Trophoblast cell (in vitro differentiated cells and primary cell): ENCODE results near the gene RYR1.

Experiments
- DNase-seq, 2 donors: peaks; one replicate each; pipeline ENCODE4 v3.0.0-alpha.2; 2016
- H2AFZ ChIP-seq: 2 replicates; pipeline ENCODE4 v1.6.1; 2013; ENCODE audit warnings: low read length, moderate library complexity, mild to moderate bottlenecking; ENCODE audit not compliant: insufficient read depth, poor library complexity
- H2AK5ac ChIP-seq: 2 replicates; pipeline ENCODE4 v1.6.1; 2013; ENCODE audit warnings: mild to moderate bottlenecking, low read length
- H2BK120ac ChIP-seq: 2 replicates; pipeline ENCODE4 v1.6.1; 2013; ENCODE audit warnings: low read length, mild to moderate bottlenecking, moderate library complexity; ENCODE audit not compliant: insufficient read depth, poor library complexity
- H2BK12ac ChIP-seq: 2 replicates; pipeline ENCODE4 v1.6.1; 2013; ENCODE audit warnings: mild to moderate bottlenecking, low read length, moderate library complexity
- H2BK5ac ChIP-seq: 2 replicates; pipeline ENCODE4 v1.6.1; 2013; ENCODE audit warnings: low read length, low read depth, moderate library complexity, mild to moderate bottlenecking; ENCODE audit not compliant: poor library complexity
- H3K14ac ChIP-seq: 2 replicates; pipeline ENCODE4 v1.6.1; 2013; ENCODE audit warnings: mild to moderate bottlenecking, low read length
- H3K18ac ChIP-seq: 2 replicates; pipeline ENCODE4 v1.6.1; 2013; ENCODE audit warnings: mild to moderate bottlenecking, low read length
- H3K23ac ChIP-seq: 2 replicates; pipeline ENCODE4 v1.6.1; 2013; ENCODE audit warnings: low read length
- H3K27ac ChIP-seq: 2 replicates; pipeline ENCODE4 v1.5.1; 2013; ENCODE audit warnings: low read depth, mild to moderate bottlenecking, inconsistent platforms, low read length, moderate library complexity
- H3K27me3 ChIP-seq: 2 replicates; pipeline ENCODE4 v1.6.1; 2013; ENCODE audit warnings: inconsistent platforms, mild to moderate bottlenecking, low read length, moderate library complexity; ENCODE audit not compliant: insufficient read depth
- H3K36me3 ChIP-seq, 2 experiments: 1 replicate in 1 of 2; 2 replicates in 1 of 2; pipeline ENCODE4 v1.6.1; 2013; ENCODE audit warnings: low read length in 2 of 2, mild to moderate bottlenecking in 2 of 2, moderate library complexity in 1 of 2; ENCODE audit not compliant: insufficient read depth in 2 of 2, control insufficient read depth in 1 of 2
- H3K4ac ChIP-seq: 2 replicates; pipeline ENCODE4 v1.6.1; 2013; ENCODE audit warnings: low read depth, mild to moderate bottlenecking, low read length, moderate library complexity
- H3K4me1 ChIP-seq, 2 experiments: 1 replicate in 1 of 2; 2 replicates in 1 of 2; pipeline ENCODE4 v1.6.1; 2013; ENCODE audit warnings: low read length in 2 of 2, mild to moderate bottlenecking in 2 of 2, moderate library complexity in 1 of 2; ENCODE audit not compliant: insufficient read depth in 2 of 2, control insufficient read depth in 1 of 2
- H3K4me2 ChIP-seq: 2 replicates; pipeline ENCODE4 v1.6.1; 2013; ENCODE audit warnings: inconsistent platforms, mild to moderate bottlenecking, low read length, moderate library complexity
- H3K4me3 ChIP-seq: 2 replicates; pipeline ENCODE4 v1.5.1; 2013; ENCODE audit warnings: mild to moderate bottlenecking, low read depth, low read length, inconsistent platforms
- H3K79me1 ChIP-seq: one replicate; pipeline ENCODE4 v1.6.1; 2013; ENCODE audit warnings: low read length
- H3K79me2 ChIP-seq: 2 replicates; pipeline ENCODE4 v1.6.1; 2013; ENCODE audit warnings: low read length, mild to moderate bottlenecking; ENCODE audit not compliant: control insufficient read depth, insufficient read depth, poor library complexity
- H3K9ac ChIP-seq: 2 replicates; pipeline ENCODE4 v1.6.1; 2013; ENCODE audit warnings: mild to moderate bottlenecking, low read length
- H3K9me3 ChIP-seq: 2 replicates; pipeline ENCODE4 v1.6.1; 2013; ENCODE audit warnings: low read depth, mild to moderate bottlenecking, control low read depth, inconsistent platforms, low read length; ENCODE audit not compliant: insufficient read depth
- H4K12ac ChIP-seq: 2 replicates; pipeline ENCODE4 v1.6.1; 2013; ENCODE audit warnings: low read depth, mild to moderate bottlenecking, low read length, moderate library complexity
- H4K8ac ChIP-seq: 2 replicates; pipeline ENCODE4 v1.6.1; 2013; ENCODE audit warnings: low read depth, mild to moderate bottlenecking, low read length, moderate library complexity
- H4K91ac ChIP-seq: one replicate; pipeline ENCODE4 v1.6.1; 2013; ENCODE audit warnings: low read depth, mild to moderate bottlenecking, low read length, moderate library complexity
- WGBS: extraction: QIAGEN DNeasy Blood & Tissue Kit; methylation state at CpG from one replicate; pipeline ENCODE4 v1.1.7; 2013; ENCODE audit warnings: missing lambda C conversion rate; ENCODE audit not compliant: insufficient read length, insufficient coverage; ENCODE audit errors: extremely low coverage; 5-methylcytosine and 5-hydroxymethylcytosine counted together

RYR1 gene

DNA sequence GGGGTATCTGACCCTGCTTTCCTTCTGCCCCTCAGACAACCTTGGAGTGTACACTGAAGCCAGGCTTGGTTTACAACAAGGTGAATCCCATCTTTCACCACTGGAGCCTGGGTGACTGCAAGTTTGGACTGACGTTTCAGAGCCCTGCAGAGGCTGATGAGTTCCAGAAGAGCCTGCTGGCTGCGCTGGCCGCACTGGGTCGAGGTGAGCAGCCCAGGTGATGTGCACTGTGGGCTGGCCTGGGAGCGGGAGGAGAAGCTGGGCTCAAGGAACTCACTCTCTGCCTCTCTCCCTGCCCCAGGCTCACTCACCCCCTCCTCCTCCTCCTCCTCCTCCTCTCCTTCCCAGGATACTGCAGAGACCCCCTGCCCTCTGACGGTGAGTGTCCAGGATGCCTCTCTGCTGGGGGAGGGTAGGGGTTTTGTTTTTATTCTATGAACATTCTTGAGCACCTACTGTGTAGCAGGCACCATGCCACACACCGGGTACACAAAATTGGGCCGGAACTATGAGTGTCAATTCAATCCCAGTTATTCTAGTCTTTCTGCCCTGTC, 41.5 kb upstream of the RYR1 start:
- Histone ChIP-seq H3K4me3 (no peak overlapping the region), H4K8ac (no peak overlapping the region), H2BK120ac (no peak overlapping the region), H2BK5ac (no peak overlapping the region), H3K27me3 (no peaks in the 10 kb centered on the region), H3K18ac (no peak overlapping the region), H4K12ac (no peak overlapping the region), H2BK12ac (no peak overlapping the region), H4K91ac (no peak overlapping the region), H2AFZ (no peak overlapping the region), H3K9ac (no peak overlapping the region), H3K79me1 (peaks cover 8% of the 10 kb centered on the region), H3K9me3 (peaks cover 4% of the 10 kb centered on the region), H3K27ac (no peak overlapping the region), H3K4me2 (no peak overlapping the region), H3K4me1 (peaks cover 19 to 21% of the 10 kb centered on the region in 2 experiments), H3K79me2 (no peaks in the 10 kb centered on the region), H3K14ac (no peak overlapping the region), H2AK5ac (no peak overlapping the region), H3K4ac (no peak overlapping the region), H3K36me3 (peaks cover 0 to 4% of the 10 kb centered on the region in 2 experiments), H3K23ac (no peak overlapping the region)
- DNase-seq, result peak; percentile 49 to 66
- WGBS, result no CpG with 5 or more reads among the region's 8 CpGs

DNA sequence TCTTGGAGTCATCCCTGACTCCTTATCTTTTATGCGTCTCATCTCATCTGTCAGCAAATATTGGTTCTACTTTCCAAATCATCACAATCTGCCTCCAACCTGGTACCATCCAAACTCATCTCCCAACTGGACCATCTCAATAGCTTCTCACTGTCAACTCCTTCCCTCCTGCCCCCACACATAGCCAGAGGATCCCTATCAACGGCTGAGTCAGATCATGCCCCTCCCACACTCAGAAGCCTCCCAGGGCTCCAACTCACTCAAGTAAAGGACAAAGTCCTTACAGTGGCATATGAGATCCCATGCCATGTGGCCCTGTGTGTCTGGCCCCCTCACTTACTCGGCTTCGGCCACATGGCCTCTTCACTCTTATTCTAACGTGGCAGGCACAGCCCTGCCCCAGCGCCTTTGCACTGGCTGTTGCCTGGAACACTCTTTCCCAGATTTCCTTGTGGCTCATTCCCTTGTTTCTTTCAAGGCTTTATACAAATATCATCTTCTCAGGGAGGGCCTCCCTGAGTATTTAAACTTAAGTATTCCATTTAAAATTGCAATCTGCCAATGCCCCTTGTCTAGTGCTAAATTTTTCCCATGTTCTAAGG, 40.7 kb upstream of the RYR1 start:
- Histone ChIP-seq H3K18ac (no peak overlapping the region), H3K9ac (no peak overlapping the region), H3K27ac (no peak overlapping the region), H3K79me1 (peaks cover 6% of the 10 kb centered on the region), H3K79me2 (no peaks in the 10 kb centered on the region), H3K4me2 (no peak overlapping the region), H3K4me1 (peaks cover 11 to 15% of the 10 kb centered on the region in 2 experiments), H3K9me3 (peaks cover 4% of the 10 kb centered on the region), H2BK12ac (no peak overlapping the region), H3K23ac (no peak overlapping the region), H3K4ac (no peak overlapping the region), H4K12ac (no peak overlapping the region), H4K8ac (no peak overlapping the region), H2BK120ac (no peak overlapping the region), H2AFZ (no peak overlapping the region), H2BK5ac (no peak overlapping the region), H2AK5ac (no peak overlapping the region), H3K4me3 (no peak overlapping the region), H3K14ac (no peak overlapping the region), H3K36me3 (no peaks in the 10 kb centered on the region), H3K27me3 (no peaks in the 10 kb centered on the region), H4K91ac (no peak overlapping the region)
- no peak for DNase-seq
- no CpG with 5 or more reads among the region's 6 CpGs for WGBS

DNA sequence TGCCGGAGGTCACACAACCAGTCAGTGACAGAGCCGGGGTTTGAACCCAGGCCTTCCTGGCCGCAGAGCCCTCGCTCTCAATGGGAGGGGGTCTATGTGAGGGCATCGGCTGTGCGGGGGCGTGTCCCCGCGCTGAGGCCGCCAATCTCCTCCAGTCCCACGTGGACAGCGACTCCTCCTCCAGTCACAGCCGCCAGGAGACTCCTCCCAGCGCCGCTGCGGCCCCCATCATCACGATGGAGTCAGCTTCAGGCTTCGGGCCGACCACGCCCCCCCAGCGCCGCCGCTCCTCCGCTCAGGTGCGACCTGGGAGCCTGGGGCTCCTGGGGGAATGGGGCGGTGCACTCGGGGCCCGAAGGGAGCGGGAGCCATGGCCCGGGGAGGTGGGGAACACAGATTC, 39.0 kb upstream of the RYR1 start:
- Histone ChIP-seq H3K79me1 (no peaks in the 10 kb centered on the region), H3K18ac (no peak overlapping the region), H3K4me2 (no peak overlapping the region), H3K9ac (no peak overlapping the region), H3K79me2 (no peaks in the 10 kb centered on the region), H4K8ac (no peak overlapping the region), H3K27me3 (no peaks in the 10 kb centered on the region), H3K4me1 (peaks cover 0 to 3% of the 10 kb centered on the region in 2 experiments), H2BK120ac (no peak overlapping the region), H3K9me3 (peaks cover 4% of the 10 kb centered on the region), H2BK12ac (no peak overlapping the region), H3K14ac (no peak overlapping the region), H2BK5ac (no peak overlapping the region), H3K23ac (no peak overlapping the region), H3K4ac (no peak overlapping the region), H2AK5ac (no peak overlapping the region), H2AFZ (no peak overlapping the region), H3K36me3 (no peaks in the 10 kb centered on the region), H3K4me3 (no peak overlapping the region), H4K91ac (no peak overlapping the region), H3K27ac (no peak overlapping the region), H4K12ac (no peak overlapping the region)
- DNase-seq, result peak in 1 of 2 donors; percentile 61
- no CpG with 5 or more reads among the region's 30 CpGs for WGBS

DNA sequence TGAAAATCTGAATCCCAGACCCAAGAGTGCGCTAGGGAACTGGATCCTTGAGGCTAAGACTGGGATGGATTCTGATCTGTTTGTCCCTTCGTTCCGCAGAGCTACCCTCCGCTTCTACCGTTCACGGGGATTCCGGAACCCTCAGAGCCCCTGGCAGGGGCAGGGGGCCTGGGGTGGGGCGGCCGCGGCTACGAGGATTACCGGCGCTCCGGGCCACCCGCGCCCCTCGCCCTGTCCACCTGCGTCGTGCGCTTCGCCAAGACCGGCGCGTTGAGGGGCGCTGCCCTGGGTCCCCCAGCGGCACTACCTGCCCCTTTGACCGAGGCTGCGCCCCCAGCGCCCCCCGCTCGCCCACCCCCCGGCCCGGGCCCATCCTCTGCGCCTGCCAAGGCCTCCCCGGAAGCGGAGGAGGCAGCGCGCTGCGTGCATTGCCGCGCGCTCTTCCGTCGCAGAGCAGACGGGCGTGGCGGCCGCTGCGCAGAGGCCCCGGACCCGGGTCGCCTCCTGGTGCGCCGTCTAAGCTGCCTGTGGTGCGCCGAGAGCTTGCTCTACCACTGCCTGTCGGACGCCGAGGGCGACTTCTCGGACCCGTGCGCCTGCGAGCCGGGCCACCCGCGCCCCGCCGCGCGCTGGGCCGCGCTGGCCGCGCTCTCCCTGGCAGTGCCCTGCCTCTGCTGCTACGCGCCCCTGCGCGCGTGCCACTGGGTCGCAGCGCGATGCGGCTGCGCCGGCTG, 37.9 kb upstream of the RYR1 start:
- Histone ChIP-seq H3K9me3 (peaks cover 4% of the 10 kb centered on the region), H4K12ac (no peak overlapping the region), H3K79me2 (no peaks in the 10 kb centered on the region), H3K36me3 (no peaks in the 10 kb centered on the region), H3K23ac (no peak overlapping the region), H3K79me1 (no peaks in the 10 kb centered on the region), H3K14ac (no peak overlapping the region), H3K4ac (no peak overlapping the region), H4K91ac (no peak overlapping the region), H2BK5ac (no peak overlapping the region), H2BK120ac (no peak overlapping the region), H3K27me3 (no peaks in the 10 kb centered on the region), H2BK12ac (no peak overlapping the region), H3K9ac (no peak overlapping the region), H2AK5ac (no peak overlapping the region), H3K18ac (no peak overlapping the region), H3K27ac (no peak overlapping the region), H3K4me1 (peaks cover under 1 to 5% of the 10 kb centered on the region in 2 experiments), H3K4me3 (no peak overlapping the region), H2AFZ (no peak overlapping the region), H4K8ac (no peak overlapping the region), H3K4me2 (no peak overlapping the region)
- DNase-seq, result no peak
- no CpG with 5 or more reads among the region's 86 CpGs for WGBS
